OCI-LY1 (cell line): ENCODE measurements around the gene CADM1.

Experiments used
- EZH2 ChIP-seq: fragments of 200-600 bp; sonication (generic), shearing (Covaris generic); IDR thresholded peaks from 2 replicates; pipeline ENCODE4 v1.8.0; 2017; ENCODE audit warnings: borderline replicate concordance, mixed run types, mild to moderate bottlenecking, antibody characterized with exemption, low read length, moderate library complexity, mixed read lengths
- TF ChIP-seq, protein P1 (sequence below): fragments of 200-600 bp; sonication (generic), shearing (Covaris generic); IDR thresholded peaks from 2 replicates; pipeline ENCODE4 v1.5.1; 2017; ENCODE audit warnings: mild to moderate bottlenecking, antibody characterized with exemption, low read length, moderate library complexity, mixed read lengths

DNA sequence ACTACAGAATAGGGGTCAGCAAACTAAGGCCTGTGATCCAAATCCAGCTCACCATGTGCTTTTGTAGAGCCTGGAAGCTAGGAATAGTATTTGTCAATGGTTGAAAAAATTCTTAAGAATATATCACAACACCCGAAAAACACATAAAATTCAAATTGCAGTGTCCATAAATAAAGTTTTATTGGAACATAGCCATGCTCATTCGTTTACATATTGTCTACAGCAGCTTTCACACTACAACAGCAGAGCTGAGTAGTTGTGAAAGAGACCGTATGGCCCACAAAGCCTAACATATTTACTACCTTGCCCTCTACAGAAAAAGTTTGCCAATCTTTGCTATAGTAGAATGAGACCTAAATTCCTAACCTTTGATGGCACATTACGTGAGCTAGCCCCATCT is 125.7 kb downstream of the CADM1 start:
- TF ChIP-seq, protein P1, sequence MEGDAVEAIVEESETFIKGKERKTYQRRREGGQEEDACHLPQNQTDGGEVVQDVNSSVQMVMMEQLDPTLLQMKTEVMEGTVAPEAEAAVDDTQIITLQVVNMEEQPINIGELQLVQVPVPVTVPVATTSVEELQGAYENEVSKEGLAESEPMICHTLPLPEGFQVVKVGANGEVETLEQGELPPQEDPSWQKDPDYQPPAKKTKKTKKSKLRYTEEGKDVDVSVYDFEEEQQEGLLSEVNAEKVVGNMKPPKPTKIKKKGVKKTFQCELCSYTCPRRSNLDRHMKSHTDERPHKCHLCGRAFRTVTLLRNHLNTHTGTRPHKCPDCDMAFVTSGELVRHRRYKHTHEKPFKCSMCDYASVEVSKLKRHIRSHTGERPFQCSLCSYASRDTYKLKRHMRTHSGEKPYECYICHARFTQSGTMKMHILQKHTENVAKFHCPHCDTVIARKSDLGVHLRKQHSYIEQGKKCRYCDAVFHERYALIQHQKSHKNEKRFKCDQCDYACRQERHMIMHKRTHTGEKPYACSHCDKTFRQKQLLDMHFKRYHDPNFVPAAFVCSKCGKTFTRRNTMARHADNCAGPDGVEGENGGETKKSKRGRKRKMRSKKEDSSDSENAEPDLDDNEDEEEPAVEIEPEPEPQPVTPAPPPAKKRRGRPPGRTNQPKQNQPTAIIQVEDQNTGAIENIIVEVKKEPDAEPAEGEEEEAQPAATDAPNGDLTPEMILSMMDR: no peak
- no peak for TF ChIP-seq EZH2
